DOHH2 (cell line): ENCODE results near the gene SLC22A14.

Experiments used
- H3F3A ChIP-seq: fragments of 200-600 bp; sonication (generic), shearing (Covaris generic); 2 replicates; pipeline ENCODE4 v1.6.0; 2016; ENCODE audit warnings: antibody characterized with exemption, mild to moderate bottlenecking; ENCODE audit not compliant: control insufficient read depth, insufficient read depth
- H3K27ac ChIP-seq: fragments of 200-600 bp; sonication (generic); 2 replicates; pipeline ENCODE4 v1.5.1; 2014; ENCODE audit warnings: low read depth, mild to moderate bottlenecking, low read length, moderate library complexity
- H3K27me3 ChIP-seq: fragments of 200-600 bp; sonication (generic); 2 replicates; pipeline ENCODE4 v1.6.1; 2014; ENCODE audit warnings: mild to moderate bottlenecking, low read length, mixed read lengths; ENCODE audit not compliant: control insufficient read depth
- H3K36me3 ChIP-seq: fragments of 200-600 bp; sonication (generic); 2 replicates; pipeline ENCODE4 v1.6.1; 2014; ENCODE audit warnings: mild to moderate bottlenecking, low read length, moderate library complexity, mixed read lengths; ENCODE audit not compliant: control insufficient read depth
- H3K4me1 ChIP-seq: fragments of 200-600 bp; sonication (generic); 2 replicates; pipeline ENCODE4 v1.6.1; 2014; ENCODE audit warnings: mild to moderate bottlenecking, low read length, mixed read lengths; ENCODE audit not compliant: control insufficient read depth
- H3K4me2 ChIP-seq: fragments of 200-600 bp; sonication (generic); 2 replicates; pipeline ENCODE4 v1.6.0; 2014; ENCODE audit warnings: mild to moderate bottlenecking, low read length, moderate library complexity
- H3K4me3 ChIP-seq: fragments of 200-600 bp; sonication (generic); 2 replicates; pipeline ENCODE4 v1.5.1; 2014; ENCODE audit warnings: mild to moderate bottlenecking, low read length, mixed read lengths
- H3K79me2 ChIP-seq: fragments of 200-600 bp; sonication (generic); 2 replicates; pipeline ENCODE4 v1.6.1; 2014; ENCODE audit warnings: mild to moderate bottlenecking, low read length, mixed read lengths; ENCODE audit not compliant: control insufficient read depth
- H3K9me2 ChIP-seq: fragments of 200-600 bp; sonication (generic); replicated peaks from 2 replicates; pipeline ENCODE4 v1.6.1; 2014; ENCODE audit warnings: mild to moderate bottlenecking, low read length, mixed read lengths; ENCODE audit not compliant: control insufficient read depth
- H3K9me3 ChIP-seq: fragments of 200-600 bp; sonication (generic); 2 replicates; pipeline ENCODE4 v1.6.1; 2014; ENCODE audit warnings: antibody characterized with exemption, low read length, mixed read lengths; ENCODE audit not compliant: control insufficient read depth, insufficient read depth
- H4K20me1 ChIP-seq: fragments of 200-600 bp; sonication (generic); 2 replicates; pipeline ENCODE4 v1.6.0; 2014; ENCODE audit warnings: low read depth, mild to moderate bottlenecking, antibody characterized with exemption, low read length, moderate library complexity; ENCODE audit not compliant: control insufficient read depth, insufficient read depth
- CTCF ChIP-seq: fragments of 200-600 bp; sonication (generic); IDR thresholded peaks from one replicate; pipeline ENCODE4 v1.5.1; 2014; ENCODE audit warnings: antibody characterized with exemption, mild to moderate bottlenecking, low read depth, low read length; ENCODE audit not compliant: poor library complexity, severe bottlenecking
- EZH2phosphoT487 ChIP-seq: fragments of 200-600 bp; sonication (generic); IDR thresholded peaks from 2 replicates; pipeline ENCODE4 v1.6.1; 2017; ENCODE audit warnings: borderline replicate concordance, mild to moderate bottlenecking, antibody characterized with exemption, low read length, moderate library complexity, mixed read lengths

Gene SLC22A14

GRCh38 chr3:38331257-38332022 is 49.3 kb downstream of the SLC22A14 start:
- no peaks in the 10 kb centered on the region for H3K79me2 ChIP-seq
- no peaks in the 10 kb centered on the region for H3K4me1 ChIP-seq
- H3K4me2 ChIP-seq: no peak overlapping the region
- no peak overlapping the region for H3K27ac ChIP-seq
- H4K20me1 ChIP-seq: no peaks in the 10 kb centered on the region
- TF ChIP-seq CTCF (no peak), EZH2phosphoT487 (no peak)
- no peaks in the 10 kb centered on the region for H3K36me3 ChIP-seq
- H3F3A ChIP-seq: no peaks in the 10 kb centered on the region
- no peaks in the 10 kb centered on the region for H3K9me2 ChIP-seq
- H3K4me3 ChIP-seq: no peak overlapping the region
- no peaks in the 10 kb centered on the region for H3K9me3 ChIP-seq
- no peaks in the 10 kb centered on the region for H3K27me3 ChIP-seq

- no peaks in the 10 kb centered on the region for H4K20me1 ChIP-seq
- TF ChIP-seq CTCF: no peak
- TF ChIP-seq EZH2phosphoT487: no peak
- no peaks in the 10 kb centered on the region for H3F3A ChIP-seq
- H3K27me3 ChIP-seq: no peaks in the 10 kb centered on the region
- no peak overlapping the region for H3K4me2 ChIP-seq
- no peak overlapping the region for H3K4me3 ChIP-seq
- H3K79me2 ChIP-seq: no peaks in the 10 kb centered on the region
- no peaks in the 10 kb centered on the region for H3K9me3 ChIP-seq
- no peaks in the 10 kb centered on the region for H3K4me1 ChIP-seq
- no peak overlapping the region for H3K27ac ChIP-seq
- H3K9me2 ChIP-seq: no peaks in the 10 kb centered on the region
- H3K36me3 ChIP-seq: no peaks in the 10 kb centered on the region
These were observed 50.1 kb downstream of the SLC22A14 start for GRCh38 chr3:38332201-38332600.

GRCh38 chr3:38334142-38335055 is 52.3 kb downstream of the SLC22A14 start:
- Histone ChIP-seq H3K4me2 (no peak overlapping the region), H3K4me1 (no peaks in the 10 kb centered on the region), H3K36me3 (no peaks in the 10 kb centered on the region), H3F3A (no peaks in the 10 kb centered on the region), H3K4me3 (no peak overlapping the region), H3K27ac (no peak overlapping the region), H4K20me1 (no peaks in the 10 kb centered on the region), H3K79me2 (no peaks in the 10 kb centered on the region), H3K9me2 (no peaks in the 10 kb centered on the region), H3K9me3 (no peaks in the 10 kb centered on the region), H3K27me3 (no peaks in the 10 kb centered on the region; the same call in 1 of the 2 replicates)
- TF ChIP-seq EZH2phosphoT487 (no peak), CTCF (no peak)
